K562 (cell line): Measurements from ENCODE around the gene NUP153. TPM values are rescaled to one million over a fixed set of nuclear protein-coding genes. Genes with fewer than 3 reads are reported as not detected.

ENCODE experiments used
- BDP1 ChIP-seq: IDR thresholded peaks from 3 replicates; pipeline ENCODE4 v1.6.1; 2011; ENCODE audit not compliant: insufficient read length, insufficient read depth
- CHAMP1 ChIP-seq: fragments of 450-650 bp; IDR thresholded peaks from 2 replicates; pipeline ENCODE4 v1.6.1; 2016; ENCODE audit warnings: mild to moderate bottlenecking
- JUNB ChIP-seq: fragments of 450-650 bp; formaldehyde crosslinking; conservative IDR thresholded peaks from 2 replicates; pipeline ENCODE4 v1.4.0; 2020; ENCODE audit warnings: mild to moderate bottlenecking
- JUND ChIP-seq, 2 experiments: IDR thresholded peaks; 2 replicates in 1 of 2; 3 replicates in 1 of 2; pipeline ENCODE4 v1.6.1; 2011; ENCODE audit warnings: borderline replicate concordance in 2 of 2, low read depth in 2 of 2, low read length in 2 of 2, improper control_type of control experiment in 1 of 2, missing biosample characterization in 1 of 2, missing genetic modification characterization in 1 of 2, missing genetic modification reagents in 1 of 2
- MAFK ChIP-seq: IDR thresholded peaks from 2 replicates; pipeline ENCODE4 v1.6.1; 2011; ENCODE audit warnings: low read length, improper control_type of control experiment
- PATZ1 ChIP-seq: fragments of 250-450 bp; sonication (Bioruptor Pico); IDR thresholded peaks from 2 replicates; pipeline ENCODE4 v1.5.0; 2020; ENCODE audit warnings: mild to moderate bottlenecking, borderline replicate concordance
- PTTG1 ChIP-seq: fragments of 450-650 bp; IDR thresholded peaks from 2 replicates; pipeline ENCODE4 v1.6.1; 2016; ENCODE audit warnings: low read depth, mild to moderate bottlenecking, missing genetic modification characterization, missing compliant biosample characterization
- SMAD4 ChIP-seq: fragments of 250-450 bp; sonication (Bioruptor Pico); conservative IDR thresholded peaks from 2 replicates; pipeline ENCODE4 v1.8.0; 2021; ENCODE audit warnings: inconsistent platforms, mild to moderate bottlenecking, moderate library complexity
- TAF1 ChIP-seq: IDR thresholded peaks from 2 replicates; pipeline ENCODE4 v1.6.1; 2011; ENCODE audit warnings: mild to moderate bottlenecking, low read length, moderate library complexity; ENCODE audit not compliant: insufficient read depth, control insufficient read depth, severe bottlenecking; ENCODE audit errors: extremely low read depth
- TCFL5 ChIP-seq: fragments of 250-450 bp; sonication (Bioruptor Pico); conservative IDR thresholded peaks from 2 replicates; pipeline ENCODE4 v1.6.1; 2021; ENCODE audit warnings: mild to moderate bottlenecking, moderate library complexity, matching md5 sums
- XRCC3 ChIP-seq: fragments of 450-650 bp; IDR thresholded peaks from 2 replicates; pipeline ENCODE4 v1.6.1; 2017; ENCODE audit warnings: mild to moderate bottlenecking, moderate library complexity
- ZNF274 ChIP-seq: IDR thresholded peaks from 2 replicates; pipeline ENCODE4 v1.6.1; 2011; ENCODE audit warnings: low read depth, mild to moderate bottlenecking, low read length, moderate library complexity, borderline replicate concordance
- polyA plus RNA-seq, 8 experiments: library from polyadenylated mRNA; depleted of rRNA in 4 of 8; stranded (reverse) in 5 of 8; unstranded in 3 of 8; fragments of >200 nt; fragmentation: Nextera tagmentation in 2 of 8; fragmentation: Illumina TruSeq in 1 of 8; extraction: Ambion mirVana in 2 of 8; extraction: Trizol in 1 of 8; gene quantifications; 2 replicates each; pipeline versions ENCODE4 v1.2.1 to v1.2.3, GENCODE V29; 2011 to 2014; ENCODE audit warnings: inconsistent platforms in 1 of 8, missing spikeins in 1 of 8
- total RNA-seq, 7 experiments: library from RNA; depleted of rRNA in 6 of 7; stranded (reverse); fragments of >200 nt in 6 of 7; fragmentation: Illumina TruSeq in 2 of 7; extraction: Trizol in 2 of 7; gene quantifications; 2 replicates each; pipeline versions ENCODE4 v1.2.1 to v1.2.3, GENCODE V29; 2011 to 2021; ENCODE audit warnings: low replicate concordance in 1 of 7
- TF ChIP-seq, protein P1 (sequence below): fragments of 450-650 bp; IDR thresholded peaks from 2 replicates; pipeline ENCODE4 v1.6.1; 2017; ENCODE audit warnings: antibody characterized with exemption, mild to moderate bottlenecking
- TF ChIP-seq, protein P2 (sequence below): fragments of 450-650 bp; formaldehyde crosslinking; IDR thresholded peaks from 2 replicates; pipeline ENCODE4 v1.4.0; 2020; ENCODE audit warnings: mild to moderate bottlenecking, moderate library complexity
- TF ChIP-seq, protein P3 (sequence below): sonication (generic); formaldehyde crosslinking; IDR thresholded peaks from 2 replicates; pipeline ENCODE4 v1.8.0; 2022; ENCODE audit warnings: missing genetic modification reagents, mild to moderate bottlenecking, borderline replicate concordance

The NUP153 gene
- total and polyA plus RNA-seq, 9 of the 15 experiments (the other 6 are each of a cell fraction or from before 2014, with no cell fraction given), result 21.9 to 110 (median 84.8) TPM

DNA sequence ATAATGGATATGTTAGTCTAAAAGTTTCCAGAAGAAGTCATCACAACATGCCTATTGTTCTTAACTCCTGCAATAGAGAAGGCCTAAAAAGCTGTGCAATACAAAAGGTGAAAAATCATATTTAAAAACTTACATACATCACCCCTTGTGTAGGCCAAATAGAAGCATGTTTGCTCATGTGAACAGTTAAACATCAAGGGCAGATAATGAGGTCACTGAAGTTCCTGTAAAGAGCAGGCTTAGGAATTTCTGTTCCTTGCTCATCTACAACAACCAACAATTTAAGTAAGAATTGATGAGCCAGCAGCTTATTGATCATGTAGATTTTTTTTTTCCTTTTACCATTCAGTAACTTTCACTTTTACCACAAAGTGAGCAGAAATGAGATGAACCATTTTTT is 7.5 kb upstream of the NUP153 start (continued):
- TF ChIP-seq SMAD4 (no peak), TCFL5 (CRISPR knock-in tag) (no peak), MAFK (peak; percentile 51; the same call in 1 of the 2 replicates), BDP1 (no peak), CHAMP1 (no peak), PTTG1 (tag) (no peak), JUNB (CRISPR knock-in tag) (no peak), ZNF274 (no peak), JUND (IDR thresholded peaks at IDR 0.05; ENCODE audit: borderline replicate concordance, low read depth, low read length) (peak; percentile 71), JUND (tag; IDR thresholded peaks at IDR 0.05; ENCODE audit: borderline replicate concordance, low read depth, low read length) (peak; percentile 67; the same call in 2 of the 3 replicates), PATZ1 (CRISPR knock-in tag) (no peak), XRCC3 (no peak), TAF1 (no peak)
- TF ChIP-seq, protein P1, sequence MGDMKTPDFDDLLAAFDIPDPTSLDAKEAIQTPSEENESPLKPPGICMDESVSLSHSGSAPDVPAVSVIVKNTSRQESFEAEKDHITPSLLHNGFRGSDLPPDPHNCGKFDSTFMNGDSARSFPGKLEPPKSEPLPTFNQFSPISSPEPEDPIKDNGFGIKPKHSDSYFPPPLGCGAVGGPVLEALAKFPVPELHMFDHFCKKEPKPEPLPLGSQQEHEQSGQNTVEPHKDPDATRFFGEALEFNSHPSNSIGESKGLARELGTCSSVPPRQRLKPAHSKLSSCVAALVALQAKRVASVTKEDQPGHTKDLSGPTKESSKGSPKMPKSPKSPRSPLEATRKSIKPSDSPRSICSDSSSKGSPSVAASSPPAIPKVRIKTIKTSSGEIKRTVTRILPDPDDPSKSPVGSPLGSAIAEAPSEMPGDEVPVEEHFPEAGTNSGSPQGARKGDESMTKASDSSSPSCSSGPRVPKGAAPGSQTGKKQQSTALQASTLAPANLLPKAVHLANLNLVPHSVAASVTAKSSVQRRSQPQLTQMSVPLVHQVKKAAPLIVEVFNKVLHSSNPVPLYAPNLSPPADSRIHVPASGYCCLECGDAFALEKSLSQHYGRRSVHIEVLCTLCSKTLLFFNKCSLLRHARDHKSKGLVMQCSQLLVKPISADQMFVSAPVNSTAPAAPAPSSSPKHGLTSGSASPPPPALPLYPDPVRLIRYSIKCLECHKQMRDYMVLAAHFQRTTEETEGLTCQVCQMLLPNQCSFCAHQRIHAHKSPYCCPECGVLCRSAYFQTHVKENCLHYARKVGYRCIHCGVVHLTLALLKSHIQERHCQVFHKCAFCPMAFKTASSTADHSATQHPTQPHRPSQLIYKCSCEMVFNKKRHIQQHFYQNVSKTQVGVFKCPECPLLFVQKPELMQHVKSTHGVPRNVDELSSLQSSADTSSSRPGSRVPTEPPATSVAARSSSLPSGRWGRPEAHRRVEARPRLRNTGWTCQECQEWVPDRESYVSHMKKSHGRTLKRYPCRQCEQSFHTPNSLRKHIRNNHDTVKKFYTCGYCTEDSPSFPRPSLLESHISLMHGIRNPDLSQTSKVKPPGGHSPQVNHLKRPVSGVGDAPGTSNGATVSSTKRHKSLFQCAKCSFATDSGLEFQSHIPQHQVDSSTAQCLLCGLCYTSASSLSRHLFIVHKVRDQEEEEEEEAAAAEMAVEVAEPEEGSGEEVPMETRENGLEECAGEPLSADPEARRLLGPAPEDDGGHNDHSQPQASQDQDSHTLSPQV, result peak; percentile 88
- TF ChIP-seq, protein P2, sequence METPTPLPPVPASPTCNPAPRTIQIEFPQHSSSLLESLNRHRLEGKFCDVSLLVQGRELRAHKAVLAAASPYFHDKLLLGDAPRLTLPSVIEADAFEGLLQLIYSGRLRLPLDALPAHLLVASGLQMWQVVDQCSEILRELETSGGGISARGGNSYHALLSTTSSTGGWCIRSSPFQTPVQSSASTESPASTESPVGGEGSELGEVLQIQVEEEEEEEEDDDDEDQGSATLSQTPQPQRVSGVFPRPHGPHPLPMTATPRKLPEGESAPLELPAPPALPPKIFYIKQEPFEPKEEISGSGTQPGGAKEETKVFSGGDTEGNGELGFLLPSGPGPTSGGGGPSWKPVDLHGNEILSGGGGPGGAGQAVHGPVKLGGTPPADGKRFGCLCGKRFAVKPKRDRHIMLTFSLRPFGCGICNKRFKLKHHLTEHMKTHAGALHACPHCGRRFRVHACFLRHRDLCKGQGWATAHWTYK, result no peak
- TF ChIP-seq, protein P3, sequence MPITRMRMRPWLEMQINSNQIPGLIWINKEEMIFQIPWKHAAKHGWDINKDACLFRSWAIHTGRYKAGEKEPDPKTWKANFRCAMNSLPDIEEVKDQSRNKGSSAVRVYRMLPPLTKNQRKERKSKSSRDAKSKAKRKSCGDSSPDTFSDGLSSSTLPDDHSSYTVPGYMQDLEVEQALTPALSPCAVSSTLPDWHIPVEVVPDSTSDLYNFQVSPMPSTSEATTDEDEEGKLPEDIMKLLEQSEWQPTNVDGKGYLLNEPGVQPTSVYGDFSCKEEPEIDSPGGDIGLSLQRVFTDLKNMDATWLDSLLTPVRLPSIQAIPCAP, result no peak
